ENCODE data around the gene DLG2.

Gene DLG2

DNA sequence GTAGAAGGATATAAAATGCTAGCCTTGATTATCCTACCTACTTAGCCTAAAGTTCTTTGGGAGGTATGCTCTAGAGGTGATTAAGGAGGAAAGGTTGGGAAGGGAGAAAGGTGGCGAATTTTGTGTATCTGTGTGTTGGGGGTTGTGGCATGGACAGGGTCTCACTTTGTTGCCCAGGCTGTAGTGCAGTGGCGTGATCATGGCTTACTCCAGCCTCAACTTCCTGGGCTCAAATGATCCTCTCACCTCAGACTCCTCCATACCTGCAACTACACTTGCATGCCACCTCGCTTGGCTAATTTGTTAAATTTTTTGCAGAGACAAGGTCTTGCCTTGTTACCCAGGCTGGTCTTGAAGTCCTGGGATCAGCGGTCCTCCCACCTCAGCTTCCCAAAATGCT lies 1094.8 kb downstream of the DLG2 start:
- no peak overlapping the region for H3K4me3 ChIP-seq (ENCODE audit: low read length)
- H3K27me3 ChIP-seq (ENCODE audit: control insufficient read depth, low read length): no peaks in the 10 kb centered on the region
- H3K9me3 ChIP-seq (ENCODE audit: control insufficient read depth, insufficient read depth, low read length): no peaks in the 10 kb centered on the region
- H3F3A ChIP-seq (ENCODE audit: control insufficient read depth, insufficient read depth): no peaks in the 10 kb centered on the region
- H4K20me1 ChIP-seq (ENCODE audit: control insufficient read depth, insufficient read depth, low read depth, low read length): no peaks in the 10 kb centered on the region
- H3K79me2 ChIP-seq (ENCODE audit: control insufficient read depth, low read length): no peaks in the 10 kb centered on the region
- no peaks in the 10 kb centered on the region for H3K36me3 ChIP-seq (ENCODE audit: control insufficient read depth, low read length)
- peaks cover 7% of the 10 kb centered on the region for H3K4me1 ChIP-seq (ENCODE audit: control insufficient read depth, low read length)
- H3K27ac ChIP-seq (ENCODE audit: low read depth, low read length): no peak overlapping the region
- no peaks in the 10 kb centered on the region for H3K9me2 ChIP-seq (replicated peaks; ENCODE audit: control insufficient read depth, low read length)
- no peak for TF ChIP-seq EZH2phosphoT487 (IDR thresholded peaks at IDR 0.05; ENCODE audit: borderline replicate concordance, low read length)
- no peak overlapping the region for H3K4me2 ChIP-seq (ENCODE audit: low read length)

DNA sequence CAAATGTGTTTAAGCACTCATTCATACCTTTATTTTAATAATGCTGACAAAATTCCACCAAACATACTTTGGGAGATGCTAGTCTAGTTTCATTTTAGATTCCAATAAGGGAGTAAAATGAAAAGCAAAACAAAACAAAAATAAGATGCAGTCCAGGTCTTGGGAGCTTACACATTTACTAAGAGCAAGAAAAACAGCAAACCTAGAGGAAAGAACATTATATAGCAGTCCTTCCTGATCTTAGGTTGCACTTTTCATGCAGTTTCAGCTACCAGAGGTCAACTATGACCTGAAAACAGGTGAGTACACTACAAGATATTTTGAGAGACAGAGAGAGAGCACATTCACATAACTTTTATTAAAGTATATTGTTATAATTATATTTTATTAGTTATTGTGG lies 1100.9 kb downstream of the DLG2 start:
- Histone ChIP-seq H3K4me2 (ENCODE audit: low read length) (no peak overlapping the region), H3F3A (ENCODE audit: control insufficient read depth, insufficient read depth) (no peaks in the 10 kb centered on the region), H3K4me1 (ENCODE audit: control insufficient read depth, low read length) (peaks cover 10% of the 10 kb centered on the region), H3K79me2 (ENCODE audit: control insufficient read depth, low read length) (no peaks in the 10 kb centered on the region), H3K9me2 (replicated peaks; ENCODE audit: control insufficient read depth, low read length) (no peaks in the 10 kb centered on the region), H3K9me3 (ENCODE audit: control insufficient read depth, insufficient read depth, low read length) (no peaks in the 10 kb centered on the region), H3K27ac (ENCODE audit: low read depth, low read length) (no peak overlapping the region), H3K4me3 (ENCODE audit: low read length) (no peak overlapping the region), H4K20me1 (ENCODE audit: control insufficient read depth, insufficient read depth, low read depth, low read length) (no peaks in the 10 kb centered on the region), H3K27me3 (ENCODE audit: control insufficient read depth, low read length) (no peaks in the 10 kb centered on the region), H3K36me3 (ENCODE audit: control insufficient read depth, low read length) (no peaks in the 10 kb centered on the region)
- TF ChIP-seq, protein P1, sequence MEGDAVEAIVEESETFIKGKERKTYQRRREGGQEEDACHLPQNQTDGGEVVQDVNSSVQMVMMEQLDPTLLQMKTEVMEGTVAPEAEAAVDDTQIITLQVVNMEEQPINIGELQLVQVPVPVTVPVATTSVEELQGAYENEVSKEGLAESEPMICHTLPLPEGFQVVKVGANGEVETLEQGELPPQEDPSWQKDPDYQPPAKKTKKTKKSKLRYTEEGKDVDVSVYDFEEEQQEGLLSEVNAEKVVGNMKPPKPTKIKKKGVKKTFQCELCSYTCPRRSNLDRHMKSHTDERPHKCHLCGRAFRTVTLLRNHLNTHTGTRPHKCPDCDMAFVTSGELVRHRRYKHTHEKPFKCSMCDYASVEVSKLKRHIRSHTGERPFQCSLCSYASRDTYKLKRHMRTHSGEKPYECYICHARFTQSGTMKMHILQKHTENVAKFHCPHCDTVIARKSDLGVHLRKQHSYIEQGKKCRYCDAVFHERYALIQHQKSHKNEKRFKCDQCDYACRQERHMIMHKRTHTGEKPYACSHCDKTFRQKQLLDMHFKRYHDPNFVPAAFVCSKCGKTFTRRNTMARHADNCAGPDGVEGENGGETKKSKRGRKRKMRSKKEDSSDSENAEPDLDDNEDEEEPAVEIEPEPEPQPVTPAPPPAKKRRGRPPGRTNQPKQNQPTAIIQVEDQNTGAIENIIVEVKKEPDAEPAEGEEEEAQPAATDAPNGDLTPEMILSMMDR (IDR thresholded peaks at IDR 0.05; ENCODE audit: low read depth, low read length, poor library complexity, severe bottlenecking): no peak
- no peak for TF ChIP-seq EZH2phosphoT487 (IDR thresholded peaks at IDR 0.05; ENCODE audit: borderline replicate concordance, low read length)

DNA sequence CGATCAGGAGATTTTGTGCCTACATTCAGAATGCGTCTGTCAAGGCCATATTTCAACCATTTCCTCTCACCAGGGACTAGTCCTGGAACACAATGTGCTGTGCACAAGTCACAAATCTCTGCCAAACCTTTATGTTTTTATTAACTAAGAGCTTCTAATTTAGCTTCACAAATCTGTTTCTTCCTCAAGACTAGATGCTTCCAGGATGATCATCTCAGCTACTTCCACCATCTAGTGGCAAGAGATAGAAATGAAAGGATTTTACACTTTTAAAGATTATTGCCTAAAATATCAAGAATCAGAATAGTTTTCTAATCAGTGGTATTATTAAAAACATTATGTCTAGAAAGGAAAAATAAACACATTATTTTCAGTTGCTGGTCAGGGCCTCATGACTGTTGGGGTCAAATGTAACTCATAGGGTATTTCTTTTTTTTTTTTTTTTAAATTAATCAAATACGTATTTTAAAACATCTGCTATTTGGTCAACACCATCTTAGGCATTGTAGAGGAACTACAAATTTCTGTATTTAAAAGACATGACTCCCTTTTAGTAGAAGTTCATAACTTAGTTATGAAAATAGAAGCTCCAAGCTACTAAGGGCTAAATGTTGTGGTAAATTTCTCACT lies 1102.6 kb downstream of the DLG2 start:
- Histone ChIP-seq H4K20me1 (ENCODE audit: control insufficient read depth, insufficient read depth, low read depth, low read length) (no peaks in the 10 kb centered on the region), H3K27ac (ENCODE audit: low read depth, low read length) (no peak overlapping the region), H3K9me3 (ENCODE audit: control insufficient read depth, insufficient read depth, low read length) (no peaks in the 10 kb centered on the region), H3K9me2 (replicated peaks; ENCODE audit: control insufficient read depth, low read length) (no peaks in the 10 kb centered on the region), H3F3A (ENCODE audit: control insufficient read depth, insufficient read depth) (no peaks in the 10 kb centered on the region), H3K4me2 (ENCODE audit: low read length) (no peak overlapping the region), H3K27me3 (ENCODE audit: control insufficient read depth, low read length) (no peaks in the 10 kb centered on the region), H3K4me3 (ENCODE audit: low read length) (no peak overlapping the region), H3K4me1 (ENCODE audit: control insufficient read depth, low read length) (0 out of 2 replicates have a peak, but pooled peaks cover 3% of the 10 kb centered on the region), H3K36me3 (ENCODE audit: control insufficient read depth, low read length) (no peaks in the 10 kb centered on the region), H3K79me2 (ENCODE audit: control insufficient read depth, low read length) (no peaks in the 10 kb centered on the region)
- no peak for TF ChIP-seq EZH2phosphoT487 (IDR thresholded peaks at IDR 0.05; ENCODE audit: borderline replicate concordance, low read length)
- TF ChIP-seq, protein P1 (IDR thresholded peaks at IDR 0.05; ENCODE audit: low read depth, low read length, poor library complexity, severe bottlenecking): peak; percentile 58

DNA sequence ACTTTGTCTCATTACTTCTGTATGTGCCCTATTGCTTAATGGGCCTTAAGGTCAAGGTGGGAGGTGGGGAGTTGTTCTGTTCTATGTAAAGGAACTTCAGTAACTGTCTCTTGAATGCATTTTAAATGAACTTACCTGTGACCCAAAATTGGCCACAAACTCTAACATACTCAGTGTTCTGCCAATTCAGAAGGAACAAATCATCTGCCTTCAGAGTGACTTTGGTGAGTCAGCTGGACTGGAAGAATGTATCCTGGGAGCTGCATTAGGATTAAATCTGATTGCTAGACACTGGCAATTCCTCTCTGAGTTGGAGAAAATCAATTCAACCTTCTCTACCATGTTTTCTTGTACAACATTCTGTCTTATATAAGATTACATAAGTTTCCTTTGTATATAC lies 1104.8 kb downstream of the DLG2 start:
- Histone ChIP-seq H3K9me3 (ENCODE audit: control insufficient read depth, insufficient read depth, low read length) (no peaks in the 10 kb centered on the region), H3K4me1 (ENCODE audit: control insufficient read depth, low read length) (0 out of 2 replicates have a peak, but pooled peaks cover 3% of the 10 kb centered on the region), H3K36me3 (ENCODE audit: control insufficient read depth, low read length) (no peaks in the 10 kb centered on the region), H3K27me3 (ENCODE audit: control insufficient read depth, low read length) (0 out of 2 replicates have a peak, but pooled peaks cover 2% of the 10 kb centered on the region), H3K79me2 (ENCODE audit: control insufficient read depth, low read length) (no peaks in the 10 kb centered on the region), H4K20me1 (ENCODE audit: control insufficient read depth, insufficient read depth, low read depth, low read length) (no peaks in the 10 kb centered on the region), H3F3A (ENCODE audit: control insufficient read depth, insufficient read depth) (no peaks in the 10 kb centered on the region), H3K4me2 (ENCODE audit: low read length) (no peak overlapping the region), H3K4me3 (ENCODE audit: low read length) (no peak overlapping the region), H3K9me2 (replicated peaks; ENCODE audit: control insufficient read depth, low read length) (no peaks in the 10 kb centered on the region), H3K27ac (ENCODE audit: low read depth, low read length) (no peak overlapping the region)
- no peak for TF ChIP-seq EZH2phosphoT487 (IDR thresholded peaks at IDR 0.05; ENCODE audit: borderline replicate concordance, low read length)
- TF ChIP-seq, protein P1 (IDR thresholded peaks at IDR 0.05; ENCODE audit: low read depth, low read length, poor library complexity, severe bottlenecking): no peak

Data from DOHH2 (cell line).